ENCODE data around the gene DSTN.

DSTN gene

DNA sequence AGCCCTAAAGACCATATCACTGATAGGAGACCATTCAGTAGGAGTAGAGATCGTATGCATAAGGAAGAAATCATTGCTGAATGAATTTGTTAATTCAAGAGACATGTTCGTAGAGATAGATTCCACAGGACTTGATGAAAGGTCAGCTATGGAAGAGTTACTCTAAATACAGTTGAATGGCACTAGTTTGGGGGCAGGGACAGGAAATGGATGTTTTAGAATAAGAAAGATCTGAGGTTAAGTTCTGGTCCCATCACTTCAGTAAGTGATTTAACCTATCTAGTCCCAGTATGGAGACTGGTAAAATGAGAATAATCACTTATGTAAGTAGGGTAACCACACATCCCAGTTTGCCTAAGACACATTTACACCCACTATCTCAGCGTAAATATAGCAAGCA lies 35.8 kb upstream of the DSTN start:
- H3K27me3 ChIP-seq (ENCODE audit: control insufficient read depth, insufficient read depth, low read length) = no peaks in the 10 kb centered on the region
- no peak overlapping the region for H3K4me3 ChIP-seq (ENCODE audit: low read length)
- H3K36me3 ChIP-seq (ENCODE audit: control insufficient read depth, insufficient read depth, low read length) = no peaks in the 10 kb centered on the region

GRCh38 chr20:17536944-17537444 lies 32.9 kb upstream of the DSTN start:
- Histone ChIP-seq H3K27me3 (ENCODE audit: control insufficient read depth, insufficient read depth, low read length) (no peaks in the 10 kb centered on the region), H3K36me3 (ENCODE audit: control insufficient read depth, insufficient read depth, low read length) (no peaks in the 10 kb centered on the region), H3K4me3 (ENCODE audit: low read length) (no peak overlapping the region), H3K9me3 (ENCODE audit: control insufficient read depth, low read length) (no peaks in the 10 kb centered on the region), H3K9ac (ENCODE audit: low read length) (no peak overlapping the region), H3K4me1 (ENCODE audit: control insufficient read depth, insufficient read depth, low read length) (peaks cover 5% of the 10 kb centered on the region)

More for the DNA sequence above, 35.8 kb upstream of the DSTN start:
- Histone ChIP-seq H3K9me3 (ENCODE audit: control insufficient read depth, low read length) (no peaks in the 10 kb centered on the region), H3K9ac (ENCODE audit: low read length) (no peak overlapping the region), H3K4me1 (ENCODE audit: control insufficient read depth, insufficient read depth, low read length) (peaks cover 5% of the 10 kb centered on the region)

DNA sequence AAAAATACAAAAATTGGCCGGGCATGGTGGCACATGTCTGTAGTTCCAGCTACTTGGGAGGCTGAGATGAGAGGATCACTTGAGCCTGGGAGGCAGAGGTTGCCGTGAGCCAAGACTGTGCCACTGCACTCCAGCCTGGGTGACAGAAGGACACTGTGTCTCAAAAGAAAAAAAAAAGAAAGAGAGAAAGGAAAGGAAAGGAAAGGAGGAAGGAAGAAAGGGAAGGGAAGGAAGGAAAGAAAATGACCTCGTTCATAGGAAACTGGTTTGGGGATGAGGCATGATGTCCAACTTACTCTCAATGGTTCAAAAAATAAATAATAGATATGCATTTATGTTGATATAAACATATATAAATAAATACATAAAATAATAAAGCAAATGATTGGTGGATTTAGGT lies 31.9 kb upstream of the DSTN start:
- Histone ChIP-seq H3K36me3 (ENCODE audit: control insufficient read depth, insufficient read depth, low read length) (no peaks in the 10 kb centered on the region), H3K4me3 (ENCODE audit: low read length) (no peak overlapping the region), H3K9ac (ENCODE audit: low read length) (no peak overlapping the region), H3K27me3 (ENCODE audit: control insufficient read depth, insufficient read depth, low read length) (no peaks in the 10 kb centered on the region), H3K4me1 (ENCODE audit: control insufficient read depth, insufficient read depth, low read length) (peaks cover 5% of the 10 kb centered on the region), H3K9me3 (ENCODE audit: control insufficient read depth, low read length) (no peaks in the 10 kb centered on the region)

GRCh38 chr20:17538517-17539170 lies 31.2 kb upstream of the DSTN start:
- Histone ChIP-seq H3K9me3 (ENCODE audit: control insufficient read depth, low read length) (no peaks in the 10 kb centered on the region), H3K4me1 (ENCODE audit: control insufficient read depth, insufficient read depth, low read length) (peaks cover 5% of the 10 kb centered on the region), H3K9ac (ENCODE audit: low read length) (no peak overlapping the region), H3K4me3 (ENCODE audit: low read length) (no peak overlapping the region), H3K36me3 (ENCODE audit: control insufficient read depth, insufficient read depth, low read length) (no peaks in the 10 kb centered on the region), H3K27me3 (ENCODE audit: control insufficient read depth, insufficient read depth, low read length) (no peaks in the 10 kb centered on the region)

- no peak overlapping the region for H3K9ac ChIP-seq (ENCODE audit: low read length)
- H3K4me3 ChIP-seq (ENCODE audit: low read length) = no peak overlapping the region
- H3K27me3 ChIP-seq (ENCODE audit: control insufficient read depth, insufficient read depth, low read length) = no peaks in the 10 kb centered on the region
- peaks cover 5% of the 10 kb centered on the region for H3K4me1 ChIP-seq (ENCODE audit: control insufficient read depth, insufficient read depth, low read length)
- no peaks in the 10 kb centered on the region for H3K9me3 ChIP-seq (ENCODE audit: control insufficient read depth, low read length)
- H3K36me3 ChIP-seq (ENCODE audit: control insufficient read depth, insufficient read depth, low read length) = no peaks in the 10 kb centered on the region
These were observed 28.3 kb upstream of the DSTN start for GRCh38 chr20:17541596-17541995.

GRCh38 chr20:17541996-17542395 lies 27.9 kb upstream of the DSTN start:
- H3K9me3 ChIP-seq (ENCODE audit: control insufficient read depth, low read length) = no peaks in the 10 kb centered on the region
- H3K4me1 ChIP-seq (ENCODE audit: control insufficient read depth, insufficient read depth, low read length) = peaks cover 3% of the 10 kb centered on the region
- H3K9ac ChIP-seq (ENCODE audit: low read length) = no peak overlapping the region
- no peaks in the 10 kb centered on the region for H3K36me3 ChIP-seq (ENCODE audit: control insufficient read depth, insufficient read depth, low read length)
- no peak overlapping the region for H3K4me3 ChIP-seq (ENCODE audit: low read length)
- H3K27me3 ChIP-seq (ENCODE audit: control insufficient read depth, insufficient read depth, low read length) = no peaks in the 10 kb centered on the region

GRCh38 chr20:17542481-17542880 lies 27.4 kb upstream of the DSTN start:
- no peak overlapping the region for H3K4me3 ChIP-seq (ENCODE audit: low read length)
- H3K27me3 ChIP-seq (ENCODE audit: control insufficient read depth, insufficient read depth, low read length) = no peaks in the 10 kb centered on the region
- H3K36me3 ChIP-seq (ENCODE audit: control insufficient read depth, insufficient read depth, low read length) = no peaks in the 10 kb centered on the region
- H3K9ac ChIP-seq (ENCODE audit: low read length) = no peak overlapping the region
- H3K9me3 ChIP-seq (ENCODE audit: control insufficient read depth, low read length) = no peaks in the 10 kb centered on the region
- no peaks in the 10 kb centered on the region for H3K4me1 ChIP-seq (ENCODE audit: control insufficient read depth, insufficient read depth, low read length)

GRCh38 chr20:17542993-17543412 lies 26.9 kb upstream of the DSTN start:
- Histone ChIP-seq H3K4me1 (ENCODE audit: control insufficient read depth, insufficient read depth, low read length) (no peaks in the 10 kb centered on the region), H3K36me3 (ENCODE audit: control insufficient read depth, insufficient read depth, low read length) (no peaks in the 10 kb centered on the region), H3K4me3 (ENCODE audit: low read length) (no peak overlapping the region), H3K9ac (ENCODE audit: low read length) (no peak overlapping the region), H3K27me3 (ENCODE audit: control insufficient read depth, insufficient read depth, low read length) (no peaks in the 10 kb centered on the region), H3K9me3 (ENCODE audit: control insufficient read depth, low read length) (no peaks in the 10 kb centered on the region)

- no peaks in the 10 kb centered on the region for H3K9me3 ChIP-seq (ENCODE audit: control insufficient read depth, low read length)
- no peaks in the 10 kb centered on the region for H3K36me3 ChIP-seq (ENCODE audit: control insufficient read depth, insufficient read depth, low read length)
- H3K4me1 ChIP-seq (ENCODE audit: control insufficient read depth, insufficient read depth, low read length) = no peaks in the 10 kb centered on the region
- H3K9ac ChIP-seq (ENCODE audit: low read length) = no peak overlapping the region
- no peaks in the 10 kb centered on the region for H3K27me3 ChIP-seq (ENCODE audit: control insufficient read depth, insufficient read depth, low read length)
- no peak overlapping the region for H3K4me3 ChIP-seq (ENCODE audit: low read length)
These were observed 26.2 kb upstream of the DSTN start for GRCh38 chr20:17543531-17544131.

GRCh38 chr20:17545127-17545526 lies 24.7 kb upstream of the DSTN start:
- Histone ChIP-seq H3K4me3 (ENCODE audit: low read length) (no peak overlapping the region), H3K4me1 (ENCODE audit: control insufficient read depth, insufficient read depth, low read length) (no peaks in the 10 kb centered on the region), H3K9me3 (ENCODE audit: control insufficient read depth, low read length) (no peaks in the 10 kb centered on the region), H3K27me3 (ENCODE audit: control insufficient read depth, insufficient read depth, low read length) (no peaks in the 10 kb centered on the region), H3K9ac (ENCODE audit: low read length) (no peak overlapping the region), H3K36me3 (ENCODE audit: control insufficient read depth, insufficient read depth, low read length) (no peaks in the 10 kb centered on the region)

DNA sequence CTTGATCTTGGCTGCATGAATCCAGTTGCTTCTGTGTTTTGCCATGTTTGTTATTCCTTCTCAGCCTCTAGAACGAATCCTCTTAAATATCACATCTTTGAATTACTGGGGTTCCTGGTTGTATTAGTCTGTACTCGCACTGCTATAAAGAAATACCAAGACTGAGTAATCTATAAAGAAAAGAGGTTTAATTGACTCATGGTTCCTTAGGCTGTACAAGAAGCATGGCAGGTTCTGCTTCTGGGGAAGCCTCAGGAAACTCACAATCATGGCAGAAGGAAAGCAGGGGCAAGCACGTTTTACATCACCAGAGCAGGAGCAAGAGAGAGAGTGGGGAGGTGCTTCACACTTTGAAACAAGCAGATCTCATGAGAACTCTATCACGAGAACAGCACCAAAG lies 20.7 kb upstream of the DSTN start:
- H3K27me3 ChIP-seq (ENCODE audit: control insufficient read depth, insufficient read depth, low read length) = no peaks in the 10 kb centered on the region
- no peaks in the 10 kb centered on the region for H3K36me3 ChIP-seq (ENCODE audit: control insufficient read depth, insufficient read depth, low read length)
- H3K4me1 ChIP-seq (ENCODE audit: control insufficient read depth, insufficient read depth, low read length) = no peaks in the 10 kb centered on the region
- no peak overlapping the region for H3K9ac ChIP-seq (ENCODE audit: low read length)
- H3K4me3 ChIP-seq (ENCODE audit: low read length) = no peak overlapping the region
- no peaks in the 10 kb centered on the region for H3K9me3 ChIP-seq (ENCODE audit: control insufficient read depth, low read length)

DNA sequence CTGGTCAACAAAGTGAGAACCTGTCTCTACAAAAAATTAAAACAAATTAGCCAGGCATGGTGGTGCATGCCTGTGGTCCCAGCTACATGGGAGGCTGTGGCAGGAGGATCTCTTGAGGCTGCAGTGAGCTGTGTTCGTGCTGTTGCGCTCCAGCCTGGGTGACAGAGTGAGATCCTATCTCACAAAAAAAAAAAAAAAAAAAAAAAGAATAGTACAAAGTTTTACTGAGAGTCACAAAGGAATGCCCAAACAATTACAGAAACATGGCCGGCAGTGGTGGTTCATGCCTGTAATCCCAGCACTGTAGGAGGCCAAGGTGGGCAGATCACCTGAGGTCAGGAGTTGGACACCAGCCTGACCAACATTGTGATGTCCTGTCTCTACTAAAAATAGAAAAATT lies 14.8 kb upstream of the DSTN start:
- H3K4me3 ChIP-seq (ENCODE audit: low read length) = no peak overlapping the region
- H3K9ac ChIP-seq (ENCODE audit: low read length) = no peak overlapping the region
- no peaks in the 10 kb centered on the region for H3K9me3 ChIP-seq (ENCODE audit: control insufficient read depth, low read length)
- no peaks in the 10 kb centered on the region for H3K27me3 ChIP-seq (ENCODE audit: control insufficient read depth, insufficient read depth, low read length)
- H3K4me1 ChIP-seq (ENCODE audit: control insufficient read depth, insufficient read depth, low read length) = peaks cover 30% of the 10 kb centered on the region
- no peaks in the 10 kb centered on the region for H3K36me3 ChIP-seq (ENCODE audit: control insufficient read depth, insufficient read depth, low read length)

Data from mucosa of stomach (tissue), 1 donor.